Hematopoietic multipotent progenitor cell treated with erythropoietin and hydrocortisone succinate and interleukin-3 and kit ligand, for 8 days (in vitro differentiated cells): ENCODE measurements around the gene CDH23.

ENCODE experiments used
- DNase-seq: peaks from one replicate; pipeline ENCODE4 v3.0.0-alpha.2; 2015

Gene CDH23

GRCh38 chr10:71767420-71768035 lies 370.8 kb downstream of the CDH23 start:
- no peak for DNase-seq

GRCh38 chr10:71769279-71769823 lies 372.6 kb downstream of the CDH23 start:
- no peak for DNase-seq

GRCh38 chr10:71770255-71770654 lies 373.5 kb downstream of the CDH23 start:
- DNase-seq: no peak

- no peak for DNase-seq
Observed at GRCh38 chr10:71770789-71771188, 374.1 kb downstream of the CDH23 start.

GRCh38 chr10:71771204-71771603 lies 374.5 kb downstream of the CDH23 start:
- no peak for DNase-seq

- peak; percentile 84 for DNase-seq
Observed at GRCh38 chr10:71771821-71772617, 375.3 kb downstream of the CDH23 start.

- DNase-seq: peak; percentile 25
Observed at GRCh38 chr10:71772832-71773220, 376.1 kb downstream of the CDH23 start.

GRCh38 chr10:71773221-71773971 lies 376.7 kb downstream of the CDH23 start, which contains the start of gene VSIR:
Gene VSIR (minus strand): TSS chr10:71773520. CDS start chr10:71773439, 81 bp downstream.
- DNase-seq: peak; percentile 81

- no peak for DNase-seq
Observed at GRCh38 chr10:71774916-71775702, 378.4 kb downstream of the CDH23 start.

- peak; percentile 24 for DNase-seq
Observed at GRCh38 chr10:71776481-71776925, 379.8 kb downstream of the CDH23 start.

GRCh38 chr10:71777213-71777985 lies 380.7 kb downstream of the CDH23 start:
- no peak for DNase-seq

- no peak for DNase-seq
Observed at GRCh38 chr10:71778071-71778825, 381.5 kb downstream of the CDH23 start.

- no peak for DNase-seq
Observed at GRCh38 chr10:71779641-71780040, 382.9 kb downstream of the CDH23 start.

- DNase-seq: no peak
Observed at GRCh38 chr10:71780156-71780555, 383.4 kb downstream of the CDH23 start.

GRCh38 chr10:71780719-71781118 lies 384.0 kb downstream of the CDH23 start:
- DNase-seq: no peak

GRCh38 chr10:71782221-71782916 lies 385.6 kb downstream of the CDH23 start:
- DNase-seq: no peak

- no peak for DNase-seq
Observed at GRCh38 chr10:71782917-71783490, 386.3 kb downstream of the CDH23 start.

- no peak for DNase-seq
Observed at GRCh38 chr10:71783917-71784678, 387.4 kb downstream of the CDH23 start.

- DNase-seq: no peak
Observed at GRCh38 chr10:71784679-71785272, 388.1 kb downstream of the CDH23 start.
